ENCODE results near the gene HOXD4.

Gene HOXD4

GRCh38 chr2:176114120-176114929, 37.0 kb upstream of the HOXD4 start:
- no peak for DNase-seq (ENCODE audit: low read depth in 1 of 2, low spot score in 1 of 2)

- DNase-seq (ENCODE audit: low read depth in 1 of 2, low spot score in 1 of 2) = no peak
Observed at GRCh38 chr2:176114930-176115625, 36.3 kb upstream of the HOXD4 start.

- no peak for DNase-seq (ENCODE audit: low read depth in 1 of 2, low spot score in 1 of 2)
Observed at GRCh38 chr2:176115883-176116813, 35.2 kb upstream of the HOXD4 start, which contains the start of gene HOXD10. Gene HOXD10, plus strand, starts transcription at chr2:176116778. Its CDS starts 56 bp downstream, at chr2:176116834.

GRCh38 chr2:176117162-176117822, 34.1 kb upstream of the HOXD4 start:
- no peak for DNase-seq (ENCODE audit: low read depth in 1 of 2, low spot score in 1 of 2)

DNA sequence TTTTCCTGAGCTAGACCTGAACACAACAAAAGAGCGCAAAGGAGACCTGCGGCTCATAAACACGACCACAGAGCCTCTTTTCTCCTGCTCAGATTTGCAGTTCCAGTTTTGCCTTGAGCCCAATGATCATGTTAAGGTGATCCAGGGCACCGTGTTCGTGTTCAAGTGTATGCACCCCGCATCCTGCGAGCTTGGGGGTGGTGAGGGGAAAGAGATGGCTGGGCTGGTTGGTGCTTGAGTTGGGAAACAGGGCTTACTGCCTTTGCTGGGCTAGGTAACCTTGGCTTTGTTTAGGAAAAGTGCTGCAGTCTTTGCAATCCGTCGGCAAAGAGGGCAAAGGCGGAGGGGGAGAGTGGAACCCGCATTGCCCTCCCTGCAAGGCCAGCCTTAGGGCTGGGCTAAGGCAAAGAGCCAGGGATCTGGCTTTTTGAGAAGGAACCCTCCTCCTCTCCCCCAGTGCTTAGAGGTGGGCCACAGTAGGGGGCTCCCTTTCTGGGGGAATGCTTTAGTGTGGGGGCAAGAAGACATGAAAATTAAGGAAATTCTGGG, 33.5 kb upstream of the HOXD4 start:
- no peak for DNase-seq (ENCODE audit: low read depth in 1 of 2, low spot score in 1 of 2)

DNA sequence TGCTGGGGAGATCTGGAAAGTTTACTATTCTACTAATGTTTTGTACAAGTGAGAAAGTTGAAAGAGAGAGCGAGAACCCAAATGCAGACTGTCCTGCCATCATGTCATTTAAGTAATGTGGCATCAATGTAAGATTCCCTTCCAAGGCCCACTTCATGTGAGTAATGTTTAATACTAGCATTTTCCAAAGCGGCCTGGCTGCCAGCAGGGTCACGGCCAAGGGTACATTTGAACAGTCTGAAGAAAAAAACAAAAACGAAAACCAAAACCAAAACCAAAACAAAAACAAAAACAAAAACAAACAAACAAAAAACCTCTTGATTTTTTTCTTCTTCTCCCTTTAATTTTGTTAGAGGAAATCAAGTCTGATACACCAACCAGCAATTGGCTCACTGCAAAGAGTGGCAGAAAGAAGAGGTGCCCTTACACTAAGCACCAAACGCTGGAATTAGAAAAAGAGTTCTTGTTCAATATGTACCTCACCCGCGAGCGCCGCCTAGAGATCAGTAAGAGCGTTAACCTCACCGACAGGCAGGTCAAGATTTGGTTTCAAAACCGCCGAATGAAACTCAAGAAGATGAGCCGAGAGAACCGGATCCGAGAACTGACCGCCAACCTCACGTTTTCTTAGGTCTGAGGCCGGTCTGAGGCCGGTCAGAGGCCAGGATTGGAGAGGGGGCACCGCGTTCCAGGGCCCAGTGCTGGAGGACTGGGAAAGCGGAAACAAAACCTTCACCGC, 32.6 kb upstream of the HOXD4 start:
- no peak for DNase-seq (ENCODE audit: low read depth in 1 of 2, low spot score in 1 of 2)

- no peak for DNase-seq (ENCODE audit: low read depth in 1 of 2, low spot score in 1 of 2)
Observed at GRCh38 chr2:176120364-176121189, 30.8 kb upstream of the HOXD4 start.

DNA sequence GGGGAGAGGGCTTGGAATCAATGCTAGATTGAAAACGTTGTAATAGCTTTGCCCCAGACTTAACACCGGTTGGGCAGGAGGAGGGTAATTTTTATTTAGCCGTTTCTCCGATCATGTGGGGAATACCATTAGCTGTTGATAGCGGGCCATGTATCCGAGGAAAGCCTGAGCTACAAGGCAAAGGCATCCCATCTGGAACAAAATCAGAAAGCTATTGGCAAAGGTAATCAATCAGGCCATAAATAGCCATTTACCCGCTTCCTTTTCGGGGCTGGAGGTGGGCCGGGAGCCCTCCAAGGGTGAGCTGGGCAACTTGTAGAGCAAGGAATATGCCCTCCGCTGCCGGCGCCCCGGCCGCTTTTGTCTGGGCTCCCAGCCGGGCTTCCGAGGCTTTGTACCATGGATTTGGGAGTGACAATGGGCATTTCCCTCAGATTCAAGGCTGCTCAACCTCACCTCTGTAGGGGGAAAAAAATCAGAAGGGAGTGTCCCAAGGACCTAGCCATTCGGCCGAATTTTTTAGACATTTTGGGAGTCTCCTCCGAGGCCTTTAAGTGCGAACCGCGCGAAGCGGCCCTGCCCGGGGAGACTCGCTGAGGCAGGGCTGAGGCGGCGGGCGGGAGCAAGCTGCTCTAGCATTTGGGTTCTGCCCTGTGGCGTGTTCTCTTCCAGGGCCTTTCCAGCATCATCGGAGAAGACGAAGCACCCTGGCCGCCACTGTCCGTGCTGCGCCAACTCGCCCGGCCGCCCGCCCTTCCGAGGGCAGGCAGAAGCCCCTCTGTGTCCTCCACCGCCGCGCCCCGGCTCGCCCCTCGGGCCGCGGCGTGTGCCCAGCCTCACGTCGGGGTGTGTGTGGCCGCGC, 29.9 kb upstream of the HOXD4 start:
- DNase-seq (ENCODE audit: low read depth in 1 of 2, low spot score in 1 of 2) = no peak

- no peak for DNase-seq (ENCODE audit: low read depth in 1 of 2, low spot score in 1 of 2)
Observed at GRCh38 chr2:176122052-176122682, 29.2 kb upstream of the HOXD4 start.

- DNase-seq (ENCODE audit: low read depth in 1 of 2, low spot score in 1 of 2) = no peak
Observed at GRCh38 chr2:176122683-176123410, 28.5 kb upstream of the HOXD4 start, which contains the start of gene HOXD9. Gene HOXD9, plus strand, starts transcription at chr2:176122719. Its CDS starts 50 bp downstream, at chr2:176122769.

DNA sequence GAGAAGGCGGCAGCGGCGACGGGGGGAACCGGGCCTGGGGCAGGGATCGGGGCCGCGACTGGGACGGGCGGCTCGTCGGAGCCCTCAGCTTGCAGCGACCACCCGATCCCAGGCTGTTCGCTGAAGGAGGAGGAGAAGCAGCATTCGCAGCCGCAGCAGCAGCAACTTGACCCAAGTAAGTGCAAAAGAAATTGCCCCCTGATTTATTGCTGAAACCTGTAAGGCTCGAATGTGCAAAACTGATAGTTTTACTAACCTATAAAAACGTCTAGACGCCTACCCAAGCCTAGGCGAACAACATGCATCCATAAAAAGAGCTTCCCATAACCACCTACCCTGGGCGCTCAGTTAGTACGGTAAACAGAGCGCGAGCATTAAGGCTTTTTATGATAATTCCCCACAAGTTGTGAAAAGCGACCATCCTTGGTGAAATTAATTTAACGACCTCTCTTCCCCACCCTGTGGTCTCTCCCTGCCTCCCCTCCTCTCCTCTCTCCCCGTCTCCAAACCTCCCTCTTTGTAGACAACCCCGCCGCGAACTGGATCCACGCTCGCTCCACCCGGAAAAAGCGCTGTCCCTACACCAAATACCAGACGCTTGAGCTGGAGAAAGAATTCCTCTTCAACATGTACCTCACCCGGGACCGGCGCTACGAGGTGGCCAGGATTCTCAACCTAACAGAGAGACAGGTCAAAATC, 27.8 kb upstream of the HOXD4 start:
- no peak for DNase-seq (ENCODE audit: low read depth in 1 of 2, low spot score in 1 of 2)

DNA sequence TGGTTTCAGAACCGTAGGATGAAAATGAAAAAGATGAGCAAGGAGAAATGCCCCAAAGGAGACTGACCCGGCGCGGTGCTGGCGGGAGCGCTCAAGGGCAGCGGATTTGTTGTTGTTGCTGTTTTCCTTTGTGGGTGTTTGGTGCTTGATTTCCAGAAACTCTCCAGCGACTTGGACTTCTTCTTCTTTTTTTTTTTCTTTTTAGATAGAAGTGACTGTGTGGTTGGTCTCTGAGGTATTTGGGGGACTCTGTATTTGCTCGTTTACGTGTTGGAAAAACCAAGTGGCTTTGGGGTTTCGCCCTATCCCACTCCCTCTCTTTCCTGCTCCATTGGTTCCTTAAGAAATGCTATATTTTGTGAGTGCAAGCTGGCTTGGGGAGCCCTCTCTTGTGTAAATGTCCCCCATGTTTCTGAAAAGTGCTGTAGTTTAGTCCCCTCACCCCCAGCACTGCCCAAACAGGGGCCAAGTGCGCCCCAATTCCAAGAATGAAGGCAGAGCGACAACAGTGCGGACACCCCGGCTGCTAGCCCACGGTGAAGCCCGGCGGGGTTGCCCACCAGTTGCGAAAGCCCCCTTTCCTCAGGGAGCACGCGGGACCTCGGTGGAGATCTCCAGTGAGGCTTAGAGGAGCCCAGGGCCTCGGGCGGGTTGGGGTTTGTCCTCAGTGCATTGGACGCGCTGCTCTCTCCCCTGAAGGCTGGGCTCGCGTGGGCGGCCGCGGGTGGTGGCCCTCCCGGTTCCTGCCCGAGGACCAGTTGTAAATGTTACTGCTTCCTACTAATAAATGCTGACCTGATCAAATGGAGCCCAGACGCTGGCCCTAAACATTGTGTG, 27.0 kb upstream of the HOXD4 start:
- DNase-seq (ENCODE audit: low read depth in 1 of 2, low spot score in 1 of 2) = no peak

DNA sequence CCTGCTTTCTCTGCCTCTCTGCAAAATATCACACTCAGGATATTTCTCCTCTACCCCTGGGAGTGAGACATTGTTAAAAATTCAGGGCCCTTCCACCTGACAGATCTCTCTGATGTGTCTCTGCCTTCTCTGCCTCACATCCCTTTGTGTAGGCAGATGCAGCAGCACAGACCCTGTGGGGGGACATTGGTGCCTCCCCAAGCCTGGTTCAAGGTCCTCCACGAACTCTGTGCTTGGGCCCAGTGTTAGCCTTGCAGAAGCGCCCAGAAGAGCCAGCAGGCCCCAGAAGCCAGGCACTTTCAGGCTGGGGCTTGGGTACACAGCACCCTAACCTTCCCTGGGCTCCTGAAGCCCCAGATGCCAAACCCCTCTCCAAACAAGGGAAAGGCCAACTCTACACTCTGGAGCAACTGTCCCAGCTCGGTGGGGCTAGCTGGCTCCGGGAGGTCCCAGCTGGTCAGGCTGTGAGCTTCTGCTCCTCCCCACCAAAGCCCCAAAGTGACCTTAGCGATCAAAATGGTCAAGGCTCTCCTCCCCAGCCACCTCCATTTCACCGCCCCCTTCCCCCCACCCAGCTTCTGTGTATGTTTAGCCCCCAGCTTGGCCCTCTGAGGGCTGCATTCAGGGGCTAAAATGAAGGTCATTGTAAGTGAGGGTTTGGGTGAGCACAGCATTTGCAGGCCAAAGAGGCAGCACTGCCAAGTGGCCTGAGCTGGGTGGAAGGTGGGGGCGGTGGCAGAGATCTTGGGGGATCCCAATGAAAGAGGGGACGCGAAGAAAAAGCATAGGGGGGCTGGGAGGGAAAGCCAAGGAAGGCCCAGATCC, 26.2 kb upstream of the HOXD4 start:
- DNase-seq (ENCODE audit: low read depth in 1 of 2, low spot score in 1 of 2) = no peak

DNA sequence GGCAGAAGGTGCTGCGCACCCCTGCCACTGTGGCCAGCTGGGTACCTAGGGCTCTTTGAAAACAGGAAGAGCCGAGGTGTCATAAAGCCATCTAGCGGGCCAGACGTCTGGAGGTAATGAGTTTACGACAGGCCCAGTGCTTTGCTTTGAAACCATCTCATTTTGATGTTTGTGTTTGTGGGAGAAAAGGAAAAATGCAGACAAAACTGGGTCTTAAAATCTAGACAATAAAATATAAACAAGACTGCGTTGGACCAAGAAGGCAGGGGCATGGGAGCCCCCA, 25.6 kb upstream of the HOXD4 start:
- DNase-seq (ENCODE audit: low read depth in 1 of 2, low spot score in 1 of 2) = no peak
